GM12878 (cell line): ENCODE data around the gene C22orf15. TPM values are rescaled to one million over a fixed set of nuclear protein-coding genes. Genes with fewer than 3 reads are reported as not detected.

ENCODE experiments used
- ATAC-seq: fragments of 200-7000 bp; cut with Tn5 transposase; 3 replicates; pipeline ENCODE4 v1.9.1; 2020; ENCODE audit warnings: mild to moderate bottlenecking, moderate library complexity
- BruUV-seq: library from RNA; stranded (reverse); fragments of 400-500 nt; replicated peaks from 2 replicates; lab custom pipeline; 2021; lab: Mats Ljungman, UMichigan
- CTCF ChIA-PET: fragments of 300-600 bp; sonication (Branson Sonifier 250); formaldehyde crosslinking; extraction: SDS; loops from one replicate; lab custom pipeline; 2021; ENCODE audit warnings: inconsistent platforms; lab: Yijun Ruan, JAX
- POLR2A ChIA-PET: fragments of 350-600 bp; formaldehyde crosslinking; extraction: SDS; loops from one replicate; lab custom pipeline; 2021; ENCODE audit warnings: inconsistent platforms; lab: Charles Lee
- RAD21 ChIA-PET: fragments of 300-600 bp; sonication (Branson Sonifier 250); formaldehyde crosslinking; loops from one replicate; lab custom pipeline; 2023; ENCODE audit warnings: antibody characterized with exemption; ENCODE audit not compliant: unreplicated experiment; lab: Charles Lee
- SMC1A ChIA-PET: fragments of 300-600 bp; sonication (Branson Sonifier 250); formaldehyde crosslinking; loops from one replicate; lab custom pipeline; 2023; ENCODE audit not compliant: unreplicated experiment, uncharacterized antibody; lab: Charles Lee
- DNase-seq: peaks from one replicate; pipeline ENCODE4 v3.0.0-alpha.2; 2011; ENCODE audit warnings: low read depth, low spot score
- FAIRE-seq: peaks from 3 replicates; lab custom pipeline; 2011; peaks lifted over from hg19 to GRCh38; lab: Jason Lieb, UNC
- H2AFZ ChIP-seq: 2 replicates; pipeline ENCODE4 v1.6.0; 2011; ENCODE audit warnings: low read depth, low read length, control low read depth; ENCODE audit not compliant: control insufficient read depth
- H3K27ac ChIP-seq: 2 replicates; pipeline ENCODE4 v1.5.1; 2011; ENCODE audit warnings: control low read depth; ENCODE audit not compliant: control insufficient read depth, insufficient read depth
- H3K27me3 ChIP-seq, 2 experiments: replicated peaks in 1 of 2; 2 replicates each; pipeline versions ENCODE4 v1.6.0 to v1.6.1; 2011; ENCODE audit warnings: low read length in 1 of 2; ENCODE audit not compliant: control insufficient read depth in 2 of 2, insufficient read depth in 2 of 2
- H3K36me3 ChIP-seq, 2 experiments: 2 replicates each; pipeline ENCODE4 v1.5.1; 2011; ENCODE audit warnings: low read length in 1 of 2; ENCODE audit not compliant: control insufficient read depth in 2 of 2, insufficient read depth in 2 of 2
- H3K4me1 ChIP-seq: 2 replicates; pipeline ENCODE4 v1.6.1; 2011; ENCODE audit warnings: mild to moderate bottlenecking, low read length, moderate library complexity, mixed read lengths; ENCODE audit not compliant: control insufficient read depth, insufficient read depth
- H3K4me2 ChIP-seq: 2 replicates; pipeline ENCODE4 v1.6.0; 2011; ENCODE audit warnings: control low read depth; ENCODE audit not compliant: control insufficient read depth, insufficient read depth
- H3K4me3 ChIP-seq: fragments of 200-600 bp; sonication (generic); 2 replicates; pipeline ENCODE4 v1.5.1; 2016
- H3K79me2 ChIP-seq: 2 replicates; pipeline ENCODE4 v1.6.0; 2011; ENCODE audit warnings: low read length; ENCODE audit not compliant: control insufficient read depth, insufficient read depth
- H3K9ac ChIP-seq: 2 replicates; pipeline ENCODE4 v1.8.0; 2011; ENCODE audit warnings: low read length, control low read depth, mixed read lengths; ENCODE audit not compliant: control insufficient read depth, insufficient read depth
- H3K9me3 ChIP-seq: replicated peaks from 3 replicates; pipeline ENCODE4 v1.5.1; 2011; ENCODE audit warnings: mild to moderate bottlenecking, low read length; ENCODE audit not compliant: control insufficient read depth, insufficient read depth
- H4K20me1 ChIP-seq: 2 replicates; pipeline ENCODE4 v1.6.0; 2011; ENCODE audit not compliant: control insufficient read depth, insufficient read depth
- EGR1 ChIP-seq, 2 experiments: IDR thresholded peaks; 1 replicate in 1 of 2; 2 replicates in 1 of 2; pipeline ENCODE4 v1.6.1; 2011 to 2012; ENCODE audit warnings: low read depth in 2 of 2, low read length in 2 of 2, borderline replicate concordance in 1 of 2, mild to moderate bottlenecking in 1 of 2, moderate library complexity in 1 of 2
- ETV6 ChIP-seq, 2 experiments: fragments of 450-650 bp in 1 of 2; IDR thresholded peaks in 1 of 2; conservative IDR thresholded peaks in 1 of 2; 2 replicates each; pipeline ENCODE4 v1.6.1; 2014; ENCODE audit warnings: antibody characterized with exemption in 1 of 2, borderline replicate concordance in 1 of 2, low read depth in 1 of 2, mild to moderate bottlenecking in 1 of 2, moderate library complexity in 1 of 2
- HDAC6 ChIP-seq: fragments of 200-600 bp; sonication (generic); IDR thresholded peaks from one replicate; pipeline ENCODE4 v1.8.0; 2017; ENCODE audit warnings: antibody characterized with exemption; ENCODE audit not compliant: unreplicated experiment
- JUNB ChIP-seq: IDR thresholded peaks from 2 replicates; pipeline ENCODE4 v1.6.1; 2016; ENCODE audit warnings: antibody characterized with exemption, mild to moderate bottlenecking
- MAX ChIP-seq: IDR thresholded peaks from 2 replicates; pipeline ENCODE4 v1.6.1; 2012; ENCODE audit warnings: low read depth, low read length, improper control_type of control experiment
- MEF2B ChIP-seq: fragments of 450-650 bp; IDR thresholded peaks from 2 replicates; pipeline ENCODE4 v1.6.1; 2018; ENCODE audit warnings: mild to moderate bottlenecking, moderate library complexity; ENCODE audit not compliant: partially characterized antibody, poor library complexity, severe bottlenecking
- MTA2 ChIP-seq: fragments of 450-650 bp; IDR thresholded peaks from 2 replicates; pipeline ENCODE4 v1.6.1; 2016; ENCODE audit warnings: low read depth, mild to moderate bottlenecking, moderate library complexity
- RAD21 ChIP-seq: IDR thresholded peaks from 2 replicates; pipeline ENCODE4 v1.6.1; 2011; ENCODE audit warnings: mild to moderate bottlenecking, low read depth, low read length, moderate library complexity; ENCODE audit not compliant: insufficient read depth
- RFX5 ChIP-seq: IDR thresholded peaks from 2 replicates; pipeline ENCODE4 v1.6.1; 2011; ENCODE audit warnings: low read depth, low read length, improper control_type of control experiment
- SIN3A ChIP-seq: IDR thresholded peaks from 2 replicates; pipeline ENCODE4 v1.6.1; 2012; ENCODE audit warnings: low read depth, low read length, improper control_type of control experiment
- SMAD1 ChIP-seq: fragments of 450-650 bp; IDR thresholded peaks from 2 replicates; pipeline ENCODE4 v1.6.1; 2018; ENCODE audit warnings: mild to moderate bottlenecking, low read depth; ENCODE audit not compliant: partially characterized antibody
- WRNIP1 ChIP-seq: IDR thresholded peaks from 2 replicates; pipeline ENCODE4 v1.6.1; 2011; ENCODE audit warnings: low read depth, low read length, improper control_type of control experiment, borderline replicate concordance
- ZBED1 ChIP-seq: IDR thresholded peaks from 2 replicates; pipeline ENCODE4 v1.6.1; 2016; ENCODE audit warnings: borderline replicate concordance
- ZBTB33 ChIP-seq: fragments of 450-650 bp; IDR thresholded peaks from 2 replicates; pipeline ENCODE4 v1.6.1; 2017; ENCODE audit warnings: mild to moderate bottlenecking
- ZNF622 ChIP-seq: fragments of 450-650 bp; IDR thresholded peaks from 2 replicates; pipeline ENCODE4 v1.6.1; 2017; ENCODE audit warnings: mild to moderate bottlenecking, inconsistent platforms
- ZSCAN29 ChIP-seq: fragments of 450-650 bp; IDR thresholded peaks from 2 replicates; pipeline ENCODE4 v1.6.1; 2017; ENCODE audit warnings: mild to moderate bottlenecking, moderate library complexity
- WGBS: methylation state at CpG from one replicate; pipeline ENCODE4 v1.1.6; 2016; ENCODE audit warnings: low lambda C conversion rate; ENCODE audit not compliant: insufficient replicate concordance, insufficient coverage; ENCODE audit errors: missing lambda C conversion rate; 5-methylcytosine and 5-hydroxymethylcytosine counted together
- in situ Hi-C: fragments of 300-500 bp; cut with MboI; formaldehyde crosslinking; loops from 9 replicates; pipeline ENCODE4 v1.14.3; 2018; ENCODE audit warnings: mixed read lengths
- intact Hi-C: fragments of 100-400 bp; cut with micrococcal nuclease; formaldehyde crosslinking; loops from one replicate; pipeline ENCODE4 v1.14.2; 2022; ENCODE audit not compliant: unreplicated experiment
- polyA plus RNA-seq, 11 experiments: library from polyadenylated mRNA; depleted of rRNA in 4 of 11; unstranded in 6 of 11; stranded (reverse) in 5 of 11; fragments of >200 nt; fragmentation: Nextera tagmentation in 4 of 11; fragmentation: Illumina TruSeq in 1 of 11; extraction: Ambion mirVana in 4 of 11; extraction: Trizol in 1 of 11; gene quantifications; 1 replicate in 1 of 11; 2 replicates in 10 of 11; pipeline versions ENCODE4 v1.2.1 to v1.2.3, GENCODE V29; 2011 to 2016; ENCODE audit warnings: inconsistent platforms in 2 of 11, missing spikeins in 2 of 11, low read depth in 1 of 11
- total RNA-seq, 4 experiments: library from RNA; depleted of rRNA in 3 of 4; stranded (reverse); fragments of >200 nt in 3 of 4; fragmentation: Illumina TruSeq in 1 of 4; extraction: Trizol in 1 of 4; gene quantifications; 2 replicates each; pipeline versions ENCODE4 v1.2.1 to v1.2.3, GENCODE V29; 2013 to 2021

Gene C22orf15
- total and polyA plus RNA-seq, 10 of the 15 experiments (the other 5 are each of a cell fraction or from before 2014, with no cell fraction given): 0.05 to 0.47 (median 0.13) TPM; not detected in 3

DNA sequence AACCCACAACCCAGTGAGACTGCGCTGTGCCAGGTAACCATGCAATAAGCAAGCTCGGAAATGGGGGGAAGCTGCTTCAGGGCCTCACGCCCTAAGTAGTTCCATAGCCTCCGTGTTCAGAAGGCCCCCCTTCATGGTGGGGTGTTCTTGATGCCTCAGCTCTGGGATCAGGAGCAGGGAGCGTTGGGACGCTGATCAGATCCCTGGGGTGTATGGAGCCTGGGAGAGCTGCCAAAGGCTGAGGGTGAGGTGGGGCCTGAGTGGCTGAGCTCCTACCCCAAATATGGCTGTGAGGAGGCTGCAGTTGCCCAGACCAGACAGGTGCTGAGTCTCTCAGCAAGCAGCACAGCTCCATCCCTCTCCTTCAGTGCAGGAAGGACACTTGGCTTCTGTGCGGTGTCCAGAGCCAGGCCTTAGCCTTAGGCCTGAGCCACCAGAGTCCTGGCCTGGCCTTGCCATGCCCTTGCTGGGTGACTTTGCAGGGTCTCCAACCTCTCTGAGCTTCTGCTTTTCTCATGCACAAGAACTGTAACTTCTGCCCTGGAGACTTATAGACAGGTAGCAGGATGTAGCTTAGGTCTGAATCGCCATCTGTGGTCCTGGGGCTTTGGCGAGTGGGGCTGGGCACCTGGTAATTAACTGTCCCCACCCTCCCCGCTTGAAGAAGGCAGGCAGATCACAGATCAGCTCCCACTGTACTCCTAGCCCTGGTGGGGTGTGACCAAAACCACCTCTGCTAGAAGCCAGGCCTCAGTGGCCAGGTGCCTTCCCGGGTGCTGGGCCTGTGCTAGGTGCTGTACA, 15.2 kb downstream of the C22orf15 start:
- POLR2A ChIA-PET: interaction anchor here (1.0 kb wide), 1 partner anchor 25 kb away, joined by 3 read pairs; no protein-coding TSS in a partner anchor
- intact Hi-C loops: no loop called here
- H3K4me1 ChIP-seq: no peaks in the 10 kb centered on the region

More for the DNA sequence above, 15.2 kb downstream of the C22orf15 start:
- H3K9me3 ChIP-seq: no peaks in the 10 kb centered on the region
- ATAC-seq: no peak
- WGBS: 72% methylated on average over 11 of the region's 11 CpGs
- TF ChIP-seq RAD21 (no peak), RFX5 (no peak), EGR1 (IDR thresholded peaks at IDR 0.05; ENCODE audit: borderline replicate concordance in 1 of 2, low read depth in 2 of 2, low read length in 2 of 2) (no peak), ETV6 (conservative IDR thresholded peaks at IDR 0.05 in 1 of 2, IDR thresholded peaks at IDR 0.05 in 1 of 2; ENCODE audit: borderline replicate concordance in 1 of 2, low read depth in 1 of 2) (no peak), ZNF622 (no peak), HDAC6 (no peak), MTA2 (no peak), ZBED1 (no peak), WRNIP1 (no peak), JUNB (no peak), SIN3A (no peak), ZSCAN29 (no peak), SMAD1 (no peak), MEF2B (no peak), MAX (no peak), ZBTB33 (no peak)
- TF ChIP-seq, all 136 proteins: peak for 0
- in situ Hi-C loops: no loop called here
- no peak overlapping the region for H3K4me3 ChIP-seq
- no peaks in the 10 kb centered on the region for H4K20me1 ChIP-seq
- ChIA-PET RAD21 (interaction anchor here (1.1 to 1.3 kb wide), 2 partner anchors 68 to 72 kb away, joined by 5 to 6 read pairs; no protein-coding TSS in a partner anchor), CTCF (interaction anchor here (1.0 to 1.7 kb wide), 3 partner anchors 12 to 116 kb away, joined by 3 read pairs; partner anchors contain the start of gene MIF), SMC1A (interaction anchor here (0.7 to 1.2 kb wide), 2 partner anchors 10 to 46 kb away, joined by 4 read pairs; no protein-coding TSS in a partner anchor)
- peaks cover 2% of the 10 kb centered on the region in 2 experiments; a peak in 2 of 4 replicates for H3K27me3 ChIP-seq
- FAIRE-seq (no peak), DNase-seq (no peak)
- H3K79me2 ChIP-seq: no peaks in the 10 kb centered on the region
- no peak overlapping the region for H3K4me2 ChIP-seq
- H3K9ac ChIP-seq: no peak overlapping the region
- BruUV-seq: no TSS peak
- H2AFZ ChIP-seq: no peak overlapping the region
- H3K36me3 ChIP-seq: no peaks in the 10 kb centered on the region
- no peak overlapping the region for H3K27ac ChIP-seq
